SK-N-SH treated with all-trans-retinoic acid at 6 μM for 48 hours (cell line): ENCODE data around the gene SDK1.

Source experiments
- BACH2 ChIP-seq: fragments of 250-450 bp; sonication (Bioruptor Pico); IDR thresholded peaks from 2 replicates; pipeline ENCODE4 v1.9.0; 2021; ENCODE audit warnings: mild to moderate bottlenecking, borderline replicate concordance
- POU6F1 ChIP-seq: fragments of 250-450 bp; sonication (Bioruptor Pico); IDR thresholded peaks from 2 replicates; pipeline ENCODE4 v1.8.0; 2021; ENCODE audit warnings: low read depth, mild to moderate bottlenecking, moderate library complexity, borderline replicate concordance
- RARB ChIP-seq: fragments of 250-450 bp; sonication (Bioruptor Pico); IDR thresholded peaks from 2 replicates; pipeline ENCODE4 v1.8.0; 2021; ENCODE audit warnings: mild to moderate bottlenecking, moderate library complexity
- TCF4 ChIP-seq: fragments of 250-450 bp; sonication (Bioruptor Pico); IDR thresholded peaks from 2 replicates; pipeline ENCODE4 v1.8.0; 2021; ENCODE audit warnings: mild to moderate bottlenecking, moderate library complexity, borderline replicate concordance
- TF ChIP-seq, protein P1 (sequence below): fragments of 250-450 bp; sonication (Bioruptor Pico); IDR thresholded peaks from 2 replicates; pipeline ENCODE4 v1.8.0; 2020; ENCODE audit warnings: mild to moderate bottlenecking, moderate library complexity, borderline replicate concordance
- TF ChIP-seq, protein P2 (sequence below): fragments of 250-450 bp; sonication (Bioruptor Pico); IDR thresholded peaks from 2 replicates; pipeline ENCODE4 v1.5.1; 2020; ENCODE audit warnings: low read depth, mild to moderate bottlenecking, moderate library complexity

- TF ChIP-seq TCF4 (CRISPR knock-in tag) (no peak), BACH2 (CRISPR knock-in tag) (no peak), POU6F1 (CRISPR knock-in tag) (no peak), RARB (no peak)
- TF ChIP-seq, protein P1, sequence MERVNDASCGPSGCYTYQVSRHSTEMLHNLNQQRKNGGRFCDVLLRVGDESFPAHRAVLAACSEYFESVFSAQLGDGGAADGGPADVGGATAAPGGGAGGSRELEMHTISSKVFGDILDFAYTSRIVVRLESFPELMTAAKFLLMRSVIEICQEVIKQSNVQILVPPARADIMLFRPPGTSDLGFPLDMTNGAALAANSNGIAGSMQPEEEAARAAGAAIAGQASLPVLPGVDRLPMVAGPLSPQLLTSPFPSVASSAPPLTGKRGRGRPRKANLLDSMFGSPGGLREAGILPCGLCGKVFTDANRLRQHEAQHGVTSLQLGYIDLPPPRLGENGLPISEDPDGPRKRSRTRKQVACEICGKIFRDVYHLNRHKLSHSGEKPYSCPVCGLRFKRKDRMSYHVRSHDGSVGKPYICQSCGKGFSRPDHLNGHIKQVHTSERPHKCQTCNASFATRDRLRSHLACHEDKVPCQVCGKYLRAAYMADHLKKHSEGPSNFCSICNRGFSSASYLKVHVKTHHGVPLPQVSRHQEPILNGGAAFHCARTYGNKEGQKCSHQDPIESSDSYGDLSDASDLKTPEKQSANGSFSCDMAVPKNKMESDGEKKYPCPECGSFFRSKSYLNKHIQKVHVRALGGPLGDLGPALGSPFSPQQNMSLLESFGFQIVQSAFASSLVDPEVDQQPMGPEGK = no peak
- TF ChIP-seq, protein P2, sequence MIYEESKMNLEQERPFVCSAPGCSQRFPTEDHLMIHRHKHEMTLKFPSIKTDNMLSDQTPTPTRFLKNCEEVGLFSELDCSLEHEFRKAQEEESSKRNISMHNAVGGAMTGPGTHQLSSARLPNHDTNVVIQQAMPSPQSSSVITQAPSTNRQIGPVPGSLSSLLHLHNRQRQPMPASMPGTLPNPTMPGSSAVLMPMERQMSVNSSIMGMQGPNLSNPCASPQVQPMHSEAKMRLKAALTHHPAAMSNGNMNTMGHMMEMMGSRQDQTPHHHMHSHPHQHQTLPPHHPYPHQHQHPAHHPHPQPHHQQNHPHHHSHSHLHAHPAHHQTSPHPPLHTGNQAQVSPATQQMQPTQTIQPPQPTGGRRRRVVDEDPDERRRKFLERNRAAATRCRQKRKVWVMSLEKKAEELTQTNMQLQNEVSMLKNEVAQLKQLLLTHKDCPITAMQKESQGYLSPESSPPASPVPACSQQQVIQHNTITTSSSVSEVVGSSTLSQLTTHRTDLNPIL = no peak
Measured at GRCh38 chr7:4147926-4148620, 847.0 kb downstream of the SDK1 start.
